Astrocyte (in vitro differentiated cells and primary cell): ENCODE measurements around the gene MT1G.

Experiments used
- EZH2 ChIP-seq: IDR thresholded peaks from 2 replicates; pipeline ENCODE4 v1.6.1; 2012; ENCODE audit warnings: mild to moderate bottlenecking, low read length, inconsistent platforms; ENCODE audit not compliant: insufficient read depth
- TF ChIP-seq, protein P1 (sequence below): IDR thresholded peaks from 2 replicates; pipeline ENCODE4 v1.5.1; 2011; ENCODE audit warnings: low read depth, mild to moderate bottlenecking, inconsistent platforms, low read length, moderate library complexity; ENCODE audit not compliant: insufficient read depth

DNA sequence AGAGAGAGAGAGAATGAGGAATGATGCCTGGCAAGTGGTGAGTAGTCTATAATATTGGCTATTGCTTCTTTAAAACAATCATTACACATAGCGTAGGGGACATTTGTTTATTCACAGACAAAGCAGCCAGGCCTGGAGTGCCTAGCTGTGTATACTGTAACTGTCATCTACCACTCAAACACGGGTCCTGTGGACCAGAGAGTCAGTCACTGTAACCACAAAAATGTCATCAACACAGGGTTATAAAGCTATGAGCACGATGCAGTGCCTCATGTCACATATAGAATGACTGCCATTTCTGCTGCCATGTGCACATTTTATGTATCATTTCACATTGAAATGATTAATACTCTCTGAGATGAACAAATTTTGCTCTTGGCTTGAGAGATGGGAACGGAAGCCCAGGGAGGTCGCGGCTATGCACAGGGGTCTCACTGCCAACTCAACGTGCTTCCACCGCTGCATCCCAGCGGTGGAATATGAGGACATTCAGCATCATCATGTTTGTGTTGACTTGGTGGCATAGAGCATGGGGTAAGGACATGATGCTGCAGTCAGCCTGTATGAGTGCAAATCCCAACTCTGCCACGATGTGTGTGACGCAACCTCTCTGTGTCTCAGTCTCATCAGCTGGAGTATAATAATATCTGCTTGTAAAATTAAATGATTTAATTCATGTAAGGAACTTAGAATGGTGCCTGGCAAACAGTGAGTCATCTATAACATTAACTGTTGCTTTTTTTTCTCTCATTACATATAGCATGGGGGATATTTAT, 5.1 kb upstream of the MT1G start:
- TF ChIP-seq, protein P1, sequence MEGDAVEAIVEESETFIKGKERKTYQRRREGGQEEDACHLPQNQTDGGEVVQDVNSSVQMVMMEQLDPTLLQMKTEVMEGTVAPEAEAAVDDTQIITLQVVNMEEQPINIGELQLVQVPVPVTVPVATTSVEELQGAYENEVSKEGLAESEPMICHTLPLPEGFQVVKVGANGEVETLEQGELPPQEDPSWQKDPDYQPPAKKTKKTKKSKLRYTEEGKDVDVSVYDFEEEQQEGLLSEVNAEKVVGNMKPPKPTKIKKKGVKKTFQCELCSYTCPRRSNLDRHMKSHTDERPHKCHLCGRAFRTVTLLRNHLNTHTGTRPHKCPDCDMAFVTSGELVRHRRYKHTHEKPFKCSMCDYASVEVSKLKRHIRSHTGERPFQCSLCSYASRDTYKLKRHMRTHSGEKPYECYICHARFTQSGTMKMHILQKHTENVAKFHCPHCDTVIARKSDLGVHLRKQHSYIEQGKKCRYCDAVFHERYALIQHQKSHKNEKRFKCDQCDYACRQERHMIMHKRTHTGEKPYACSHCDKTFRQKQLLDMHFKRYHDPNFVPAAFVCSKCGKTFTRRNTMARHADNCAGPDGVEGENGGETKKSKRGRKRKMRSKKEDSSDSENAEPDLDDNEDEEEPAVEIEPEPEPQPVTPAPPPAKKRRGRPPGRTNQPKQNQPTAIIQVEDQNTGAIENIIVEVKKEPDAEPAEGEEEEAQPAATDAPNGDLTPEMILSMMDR: no peak
- TF ChIP-seq EZH2: no peak
